MCF 10A (cell line): ENCODE measurements around the gene GSE1. TPM values are rescaled to one million over a fixed set of nuclear protein-coding genes. Genes with fewer than 3 reads are reported as not detected.

Source experiments
- BruUV-seq: library from RNA; stranded (reverse); fragments of 400-500 nt; replicated peaks from 2 replicates; lab custom pipeline; 2021; lab: Mats Ljungman, UMichigan
- CTCF ChIA-PET: fragments of 300-600 bp; sonication (Branson Sonifier 250); formaldehyde crosslinking; extraction: SDS; loops from one replicate; lab custom pipeline; 2021; ENCODE audit warnings: antibody characterized with exemption, inconsistent platforms; lab: Yijun Ruan, JAX
- POLR2A ChIA-PET: fragments of 300-600, 350-650 bp; sonication (Branson Sonifier 250); formaldehyde crosslinking; extraction: SDS; loops from one replicate; lab custom pipeline; 2020; ENCODE audit warnings: antibody characterized with exemption, inconsistent platforms; lab: Yijun Ruan, JAX
- DNase-seq: peaks from one replicate; pipeline ENCODE4 v3.0.0-alpha.2; 2018; ENCODE audit not compliant: unreplicated experiment
- H3K27ac Mint-ChIP-seq: one replicate; pipeline ENCODE4 v1.8.0; 2022; ENCODE audit warnings: mild to moderate bottlenecking, low read depth, mixed read lengths; ENCODE audit not compliant: unreplicated experiment
- H3K27me3 Mint-ChIP-seq: one replicate; pipeline ENCODE4 v1.8.0; 2022; ENCODE audit warnings: mixed read lengths; ENCODE audit not compliant: insufficient read depth, unreplicated experiment
- H3K36me3 Mint-ChIP-seq: one replicate; pipeline ENCODE4 v1.8.0; 2022; ENCODE audit warnings: mild to moderate bottlenecking, moderate library complexity, mixed read lengths; ENCODE audit not compliant: insufficient read depth, unreplicated experiment
- H3K4me1 Mint-ChIP-seq: one replicate; pipeline ENCODE4 v1.8.0; 2022; ENCODE audit warnings: mixed read lengths; ENCODE audit not compliant: insufficient read depth, unreplicated experiment
- H3K4me3 Mint-ChIP-seq: one replicate; pipeline ENCODE4 v1.8.0; 2022; ENCODE audit warnings: mild to moderate bottlenecking, moderate library complexity, mixed read lengths; ENCODE audit not compliant: unreplicated experiment
- H3K9me3 Mint-ChIP-seq: one replicate; pipeline ENCODE4 v1.8.0; 2022; ENCODE audit warnings: mixed read lengths; ENCODE audit not compliant: unreplicated experiment
- intact Hi-C: fragments of 100-400 bp; cut with micrococcal nuclease; formaldehyde crosslinking; loops from 2 replicates; pipeline ENCODE4 v1.14.1; 2022
- total RNA-seq: library from RNA; stranded (reverse); gene quantifications from 2 replicates; pipeline ENCODE4 v1.2.3, GENCODE V29; 2022
- TF ChIP-seq, protein P1 (sequence below): fragments of 200-600 bp; IDR thresholded peaks from one replicate; pipeline ENCODE4 v1.8.0; 2022; ENCODE audit warnings: antibody characterized with exemption, mild to moderate bottlenecking; ENCODE audit not compliant: unreplicated experiment

The GSE1 gene
- total RNA-seq, 1 experiment from 2014 or later, result 52.9 TPM

DNA sequence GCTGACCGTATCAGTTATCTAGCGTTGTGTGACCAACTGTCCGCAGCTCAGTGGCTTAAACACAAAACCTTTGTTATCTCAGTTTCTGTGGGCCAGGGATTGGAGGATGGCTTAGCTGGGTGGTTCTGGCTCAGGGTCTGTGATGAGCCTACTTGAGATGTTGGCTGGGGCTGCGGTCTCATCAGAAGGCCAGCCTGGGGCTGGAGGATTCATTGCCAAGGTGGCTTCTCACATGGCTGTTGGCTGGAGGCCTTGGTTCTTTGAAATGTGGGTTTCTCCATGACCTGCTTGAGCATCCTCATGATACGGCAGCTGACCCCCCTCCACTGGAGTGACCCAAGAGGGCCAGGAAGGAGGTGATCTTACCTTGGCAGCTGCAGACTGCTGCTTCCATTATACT lies 16.7 kb downstream of the GSE1 start:
- no TSS peak for BruUV-seq

DNA sequence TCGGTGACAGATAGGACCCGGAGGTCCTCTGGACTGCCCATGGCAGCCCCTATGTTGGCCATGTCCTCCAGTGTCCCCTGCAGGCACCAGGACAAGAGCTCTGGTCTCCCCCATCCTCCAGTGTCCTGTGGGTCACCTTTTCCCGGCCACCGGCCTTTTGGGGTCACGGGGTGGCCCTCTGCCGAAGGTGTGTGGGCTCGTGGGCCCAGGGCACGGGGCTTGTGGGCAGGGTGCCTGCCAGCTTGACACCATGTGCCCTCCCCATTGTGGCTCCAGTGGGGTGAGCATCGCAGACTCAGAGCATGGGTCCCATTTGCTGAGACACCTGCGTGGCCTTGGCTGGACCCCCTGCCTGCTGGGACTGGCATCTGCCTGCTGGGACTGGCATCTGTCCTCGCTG lies 18.1 kb downstream of the GSE1 start:
- ChIA-PET POLR2A (no interaction called here), CTCF (interaction anchor here (1.4 kb wide), 1 partner anchor 16 kb away, joined by 6 read pairs; no protein-coding TSS in a partner anchor)
- no peaks in the 10 kb centered on the region for H3K9me3 Mint-ChIP-seq
- H3K27me3 Mint-ChIP-seq, result no peaks in the 10 kb centered on the region
- no peak for DNase-seq
- H3K4me3 Mint-ChIP-seq, result no peak overlapping the region
- TF ChIP-seq, protein P1, sequence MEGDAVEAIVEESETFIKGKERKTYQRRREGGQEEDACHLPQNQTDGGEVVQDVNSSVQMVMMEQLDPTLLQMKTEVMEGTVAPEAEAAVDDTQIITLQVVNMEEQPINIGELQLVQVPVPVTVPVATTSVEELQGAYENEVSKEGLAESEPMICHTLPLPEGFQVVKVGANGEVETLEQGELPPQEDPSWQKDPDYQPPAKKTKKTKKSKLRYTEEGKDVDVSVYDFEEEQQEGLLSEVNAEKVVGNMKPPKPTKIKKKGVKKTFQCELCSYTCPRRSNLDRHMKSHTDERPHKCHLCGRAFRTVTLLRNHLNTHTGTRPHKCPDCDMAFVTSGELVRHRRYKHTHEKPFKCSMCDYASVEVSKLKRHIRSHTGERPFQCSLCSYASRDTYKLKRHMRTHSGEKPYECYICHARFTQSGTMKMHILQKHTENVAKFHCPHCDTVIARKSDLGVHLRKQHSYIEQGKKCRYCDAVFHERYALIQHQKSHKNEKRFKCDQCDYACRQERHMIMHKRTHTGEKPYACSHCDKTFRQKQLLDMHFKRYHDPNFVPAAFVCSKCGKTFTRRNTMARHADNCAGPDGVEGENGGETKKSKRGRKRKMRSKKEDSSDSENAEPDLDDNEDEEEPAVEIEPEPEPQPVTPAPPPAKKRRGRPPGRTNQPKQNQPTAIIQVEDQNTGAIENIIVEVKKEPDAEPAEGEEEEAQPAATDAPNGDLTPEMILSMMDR, result no peak
- peaks cover 4% of the 10 kb centered on the region for H3K4me1 Mint-ChIP-seq
- intact Hi-C loops, result no loop called here
- no peak overlapping the region for H3K27ac Mint-ChIP-seq
- BruUV-seq, result no TSS peak
- H3K36me3 Mint-ChIP-seq, result peaks cover 5% of the 10 kb centered on the region

More for the DNA sequence above, 16.7 kb downstream of the GSE1 start:
- no peak overlapping the region for H3K27ac Mint-ChIP-seq
- intact Hi-C loops, result no loop called here
- DNase-seq, result no peak
- peaks cover 12% of the 10 kb centered on the region for H3K36me3 Mint-ChIP-seq
- H3K4me1 Mint-ChIP-seq, result no peaks in the 10 kb centered on the region
- no peaks in the 10 kb centered on the region for H3K9me3 Mint-ChIP-seq
- ChIA-PET CTCF (interaction anchor here (0.6 to 0.7 kb wide), 2 partner anchors 14 to 259 kb away, joined by 3 to 4 read pairs; no protein-coding TSS in a partner anchor), POLR2A (interaction anchor here (0.9 kb wide), 1 partner anchor 15 kb away, joined by 3 read pairs; no protein-coding TSS in a partner anchor)
- TF ChIP-seq, protein P1, result no peak
- no peak overlapping the region for H3K4me3 Mint-ChIP-seq
- no peaks in the 10 kb centered on the region for H3K27me3 Mint-ChIP-seq

DNA sequence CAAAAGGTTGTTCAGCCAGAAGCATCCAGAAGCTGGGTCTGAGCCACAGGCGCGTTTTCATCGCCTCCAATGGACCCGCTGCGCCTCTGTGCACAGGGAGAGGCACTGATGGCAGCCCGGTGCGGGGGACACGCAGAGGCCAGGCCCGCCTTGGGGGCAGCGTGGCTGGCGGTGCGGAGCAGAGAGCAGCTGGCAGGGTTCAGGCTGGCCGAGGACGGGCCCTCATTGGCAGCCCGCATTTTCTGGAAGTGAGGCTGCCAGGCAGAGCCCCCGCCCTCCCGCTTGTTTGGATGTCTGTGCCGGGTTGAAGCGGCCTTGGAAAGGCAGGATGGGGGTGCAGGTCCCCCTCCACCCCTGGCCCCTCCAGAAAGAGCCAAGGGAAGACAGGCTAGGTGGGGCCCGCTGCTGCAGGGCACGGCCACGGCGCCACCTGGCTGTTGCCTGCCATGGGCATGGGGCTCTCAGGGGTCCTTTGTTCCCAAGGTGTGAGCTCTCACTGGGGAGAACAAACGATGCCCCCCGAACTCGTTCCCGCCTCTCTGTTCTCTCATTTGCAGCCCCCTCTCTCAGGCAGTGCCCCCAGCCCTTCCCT lies 18.8 kb downstream of the GSE1 start:
- CTCF ChIA-PET, result interaction anchor here (1.4 kb wide), 1 partner anchor 16 kb away, joined by 6 read pairs; no protein-coding TSS in a partner anchor
- H3K4me1 Mint-ChIP-seq, result peaks cover 4% of the 10 kb centered on the region
- no peaks in the 10 kb centered on the region for H3K9me3 Mint-ChIP-seq
- DNase-seq, result no peak
- no peak overlapping the region for H3K4me3 Mint-ChIP-seq
- intact Hi-C loops, result no loop called here
- peaks cover 5% of the 10 kb centered on the region for H3K36me3 Mint-ChIP-seq
- BruUV-seq, result no TSS peak
- TF ChIP-seq, protein P1, result no peak
- POLR2A ChIA-PET, result no interaction called here
- H3K27ac Mint-ChIP-seq, result no peak overlapping the region
- no peaks in the 10 kb centered on the region for H3K27me3 Mint-ChIP-seq

DNA sequence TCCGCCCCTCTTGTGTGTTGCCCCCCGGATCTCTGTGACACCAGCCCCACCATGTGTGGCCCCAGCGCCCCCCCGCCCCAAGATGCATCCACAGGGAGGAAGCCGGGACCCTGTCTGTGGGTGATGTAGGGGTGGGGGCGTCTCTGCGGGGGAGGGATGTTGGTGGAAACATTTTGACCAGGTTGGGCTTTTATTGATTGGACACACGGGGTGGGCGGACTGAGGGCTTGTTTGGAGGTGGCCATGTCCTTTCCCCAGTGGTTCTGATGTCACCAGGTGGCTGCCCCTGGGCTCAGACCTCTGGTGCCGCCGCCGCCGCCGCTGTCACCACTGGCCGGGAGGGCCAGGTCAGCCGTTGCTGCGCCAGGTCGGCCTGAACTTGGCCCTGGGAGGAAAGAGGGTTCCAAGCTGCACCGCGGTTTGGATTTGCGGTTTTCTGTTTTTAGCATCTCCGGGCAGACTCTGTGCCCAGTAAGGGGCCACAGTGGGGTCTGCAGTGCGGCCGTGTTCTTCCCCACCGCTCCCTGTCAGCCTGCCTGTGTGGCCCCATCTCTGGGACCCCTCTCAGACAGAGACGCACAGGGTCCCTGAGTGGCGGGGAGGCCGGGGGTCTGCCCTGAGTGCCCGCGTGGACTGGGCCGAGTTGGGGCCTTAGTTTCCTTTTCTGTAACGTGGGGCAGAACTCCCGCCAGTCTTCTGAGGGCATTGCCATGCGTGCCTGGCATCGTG lies 19.8 kb downstream of the GSE1 start:
- H3K36me3 Mint-ChIP-seq, result peaks cover 5% of the 10 kb centered on the region
- no peak overlapping the region for H3K4me3 Mint-ChIP-seq
- DNase-seq, result no peak
- H3K9me3 Mint-ChIP-seq, result no peaks in the 10 kb centered on the region
- CTCF ChIA-PET, result interaction anchor here (0.6 to 1.4 kb wide), 2 partner anchors 17 to 1646 kb away, joined by 3 to 6 read pairs; no protein-coding TSS in a partner anchor
- TF ChIP-seq, protein P1, result no peak
- POLR2A ChIA-PET, result no interaction called here
- peaks cover 4% of the 10 kb centered on the region for H3K4me1 Mint-ChIP-seq
- no TSS peak for BruUV-seq
- H3K27me3 Mint-ChIP-seq, result no peaks in the 10 kb centered on the region
- intact Hi-C loops, result no loop called here
- no peak overlapping the region for H3K27ac Mint-ChIP-seq
